GM21737 (cell line): ENCODE results near the gene WDR35.

Source experiments
- ATAC-seq: cut with Tn5 transposase; IDR thresholded peaks from one replicate; pipeline ENCODE4 v1.9.1; 2021; ENCODE audit warnings: mild to moderate bottlenecking, moderate library complexity; ENCODE audit not compliant: unreplicated experiment

Gene WDR35

GRCh38 chr2:19872302-19872701 is 117.6 kb downstream of the WDR35 start:
- no peak for ATAC-seq

DNA sequence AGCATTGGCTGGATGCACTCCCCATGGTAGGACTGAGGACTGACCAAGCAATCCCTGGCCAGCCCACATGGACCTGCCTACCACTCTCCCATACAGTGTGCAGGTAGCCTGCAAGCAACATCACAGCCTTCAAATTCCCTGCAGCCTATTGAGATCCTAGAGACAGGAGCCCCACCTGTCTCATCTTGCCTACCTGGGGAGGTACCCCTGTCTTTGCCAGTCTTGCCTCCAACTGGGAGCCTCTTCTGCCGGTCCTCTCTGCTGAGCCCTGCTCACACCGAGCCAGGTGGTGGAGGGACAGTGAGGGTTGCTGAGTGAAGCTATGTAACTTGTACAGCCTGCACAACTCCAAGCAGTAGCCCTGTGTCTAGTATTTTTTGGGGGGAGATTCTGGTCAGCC is 118.1 kb downstream of the WDR35 start:
- no peak for ATAC-seq

DNA sequence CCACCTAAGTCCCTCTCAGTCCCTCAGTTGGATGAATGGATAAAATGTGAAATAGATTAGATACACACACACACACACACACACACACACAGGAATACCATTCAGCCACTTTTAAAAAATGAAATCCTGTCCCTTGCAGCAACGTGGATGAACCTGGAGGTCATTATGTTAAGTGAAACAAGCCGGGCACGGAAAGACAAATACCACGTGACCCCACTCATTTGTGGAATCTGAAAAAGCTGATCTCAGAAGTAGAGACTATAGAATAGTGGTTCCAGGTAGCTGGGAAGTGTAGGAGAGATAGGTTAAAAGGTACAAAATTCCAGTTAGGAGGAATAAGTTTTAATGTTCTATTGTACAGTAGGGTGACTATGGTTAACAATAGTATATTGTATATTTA is 119.1 kb downstream of the WDR35 start:
- no peak for ATAC-seq

DNA sequence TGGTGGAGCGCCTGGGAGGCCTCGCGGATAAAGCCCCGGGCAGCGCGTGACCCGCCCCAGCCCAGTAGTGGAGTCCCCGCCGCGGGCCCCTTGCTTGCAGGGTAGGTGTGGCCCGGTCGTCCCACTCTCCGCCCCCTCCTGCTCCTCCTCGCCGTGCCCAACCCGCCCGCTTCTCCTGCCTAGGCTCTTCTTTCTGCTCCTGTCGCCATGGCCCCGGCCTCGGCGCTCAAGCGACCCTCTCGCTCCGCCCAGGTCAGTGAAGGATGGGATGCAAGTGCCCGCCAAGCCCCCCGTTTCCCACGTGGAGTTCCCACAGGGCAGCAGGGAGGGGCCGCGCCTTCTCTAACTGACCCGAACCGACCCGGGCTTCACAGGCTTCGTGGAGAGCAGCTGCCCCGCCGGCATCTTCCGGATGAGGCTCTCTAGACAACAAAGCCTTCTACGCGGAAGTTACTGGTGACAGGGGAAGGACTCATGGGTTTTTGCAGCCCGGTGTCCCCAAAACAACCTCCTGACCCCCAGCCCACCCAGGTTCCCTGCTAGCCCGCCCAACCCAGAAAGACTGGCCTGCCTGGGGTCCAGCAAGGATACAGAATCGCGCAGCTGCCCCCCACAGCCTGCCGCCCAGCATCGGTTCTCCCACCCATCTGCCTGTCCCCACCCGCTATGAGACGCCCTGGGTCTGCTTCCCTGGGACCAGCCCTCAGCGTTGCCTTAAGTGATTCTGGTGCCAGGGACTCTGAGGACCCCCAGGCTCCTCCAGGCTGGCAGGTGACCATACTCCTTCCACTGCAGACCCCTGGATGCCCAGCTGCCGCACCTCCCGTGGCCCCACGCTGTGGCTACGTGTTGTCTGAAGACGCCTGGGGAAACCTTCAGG is 121.0 kb downstream of the WDR35 start:
- peak; percentile 73 for ATAC-seq

DNA sequence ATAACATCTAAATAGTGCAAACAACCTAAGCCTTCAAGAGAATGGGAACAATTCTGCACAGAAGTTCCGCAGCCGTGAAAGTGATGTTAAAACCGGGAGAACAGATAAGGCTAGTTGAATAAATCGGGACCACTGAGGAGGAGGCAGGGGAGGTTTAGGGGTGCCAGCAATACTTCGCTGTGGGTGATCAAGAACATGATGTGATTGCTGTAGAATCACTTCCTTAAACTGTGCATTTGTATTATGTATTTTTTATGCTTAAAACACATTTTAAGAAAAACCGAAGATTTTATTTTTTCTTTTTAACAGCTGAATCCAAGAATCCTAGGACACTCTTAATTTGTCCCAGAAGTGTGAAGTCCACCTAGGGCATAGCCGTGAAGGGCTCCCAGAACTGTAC is 121.7 kb downstream of the WDR35 start:
- no peak for ATAC-seq

DNA sequence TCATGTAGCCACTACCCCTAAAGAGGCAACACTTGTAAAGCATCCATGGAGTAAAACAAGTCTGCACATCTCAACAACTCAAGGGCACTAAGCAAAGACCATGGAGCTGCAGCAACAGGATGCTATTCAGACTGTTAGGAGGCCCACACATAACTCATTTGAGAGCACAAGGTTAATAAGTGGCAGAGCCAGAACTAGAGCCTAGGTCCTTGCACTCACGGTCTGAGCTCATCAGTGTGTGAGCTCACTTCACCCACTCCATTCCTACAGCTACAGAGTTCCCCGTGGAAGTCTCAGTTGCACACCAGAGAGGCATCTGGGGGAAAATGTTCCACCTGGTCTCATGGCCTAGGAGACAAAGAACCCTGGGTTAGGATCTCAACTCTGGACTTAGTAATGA is 123.1 kb downstream of the WDR35 start:
- no peak for ATAC-seq

- no peak for ATAC-seq
Observed at GRCh38 chr2:19865151-19865550, 124.8 kb downstream of the WDR35 start.

- no peak for ATAC-seq
Observed at GRCh38 chr2:19864381-19864780, 125.5 kb downstream of the WDR35 start.

GRCh38 chr2:19863303-19864041 is 126.4 kb downstream of the WDR35 start:
- peak; percentile 67 for ATAC-seq

GRCh38 chr2:19861813-19862212 is 128.1 kb downstream of the WDR35 start:
- no peak for ATAC-seq
